HG03442 (cell line): ENCODE data around the gene MSL3B.
"Not testable (repeated sequence)": the region's sequence is repeated elsewhere in the genome, so short reads cannot be mapped to it uniquely, and the experiment has no call there.

Source experiments
- ATAC-seq: cut with Tn5 transposase; IDR thresholded peaks from one replicate; pipeline ENCODE4 v1.9.1; 2021; ENCODE audit warnings: mild to moderate bottlenecking, moderate library complexity; ENCODE audit not compliant: unreplicated experiment

Gene MSL3B

DNA sequence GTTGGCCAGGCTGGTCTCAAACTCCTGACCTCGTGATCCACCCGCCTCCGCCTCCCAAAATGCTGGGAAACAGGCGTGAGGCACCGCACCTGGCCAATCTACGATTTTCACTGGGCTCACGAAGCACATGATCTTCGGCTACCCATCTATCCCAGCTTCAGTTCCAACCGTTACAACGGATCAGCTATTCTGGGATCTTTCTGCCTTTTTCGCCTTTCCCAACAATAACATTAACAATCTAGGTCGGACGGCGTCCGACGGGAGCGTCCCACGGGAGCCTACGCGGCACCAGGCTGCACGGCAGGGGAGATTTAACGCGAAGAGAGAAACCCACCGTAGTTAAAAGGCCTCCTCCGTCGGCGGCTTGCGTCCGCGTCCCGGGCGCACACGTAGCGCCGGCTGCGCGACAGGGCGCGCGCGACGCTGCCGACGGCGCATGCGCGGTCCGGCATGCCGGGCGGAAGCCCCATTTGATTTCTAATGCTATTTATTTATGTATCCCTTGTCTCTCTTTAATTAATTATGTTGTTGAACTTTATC, at the start of gene MSL3B:
MSL3B (minus strand) TSS at position 394 of the 540 bp plus-strand sequence.
- peak; percentile 66 for ATAC-seq

DNA sequence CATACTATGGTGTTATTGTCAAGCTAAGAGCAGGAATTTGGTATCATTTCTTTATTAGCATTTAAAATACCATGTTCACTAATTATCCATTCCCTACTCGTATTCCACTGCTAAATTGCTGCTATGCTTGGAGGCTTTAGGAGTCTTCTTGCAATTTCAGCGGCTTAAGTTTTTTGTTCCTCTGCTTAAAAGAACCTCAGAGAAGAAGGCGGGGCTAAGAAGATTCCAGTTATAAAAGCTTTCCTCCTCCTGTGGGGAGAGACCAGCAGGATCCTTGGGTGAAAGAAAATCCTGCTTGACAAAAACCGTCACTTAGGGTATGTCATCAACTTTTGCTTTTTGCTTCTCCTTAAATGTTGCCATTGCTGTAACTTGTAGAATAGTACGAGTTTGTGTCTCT, 48.9 kb upstream of the MSL3B start, which contains the start of gene TRPM8:
TRPM8 (plus strand) TSS at position 258 of the 400 bp plus-strand sequence. CDS start 9,165 bp downstream, outside the sequence.
- no peak for ATAC-seq

DNA sequence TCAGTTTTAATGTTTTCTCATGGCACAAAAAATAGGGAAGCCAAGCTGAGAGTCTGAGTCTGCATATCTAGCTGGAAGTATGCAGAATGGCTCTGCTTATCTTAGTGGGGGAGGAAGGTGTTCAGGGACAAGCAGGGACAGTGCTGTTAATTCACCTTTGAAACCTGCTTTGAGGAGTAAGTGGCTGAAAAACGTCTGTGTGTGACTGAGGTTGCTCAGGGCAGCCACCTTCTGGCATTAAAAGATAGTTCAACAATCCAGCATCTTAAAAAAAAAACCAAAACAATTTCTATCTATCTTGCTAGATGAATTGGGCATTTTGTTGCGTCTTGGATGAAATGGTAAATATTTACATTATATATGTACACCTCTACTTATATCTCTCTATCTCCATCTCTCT, 46.9 kb upstream of the MSL3B start:
- ATAC-seq = no peak

DNA sequence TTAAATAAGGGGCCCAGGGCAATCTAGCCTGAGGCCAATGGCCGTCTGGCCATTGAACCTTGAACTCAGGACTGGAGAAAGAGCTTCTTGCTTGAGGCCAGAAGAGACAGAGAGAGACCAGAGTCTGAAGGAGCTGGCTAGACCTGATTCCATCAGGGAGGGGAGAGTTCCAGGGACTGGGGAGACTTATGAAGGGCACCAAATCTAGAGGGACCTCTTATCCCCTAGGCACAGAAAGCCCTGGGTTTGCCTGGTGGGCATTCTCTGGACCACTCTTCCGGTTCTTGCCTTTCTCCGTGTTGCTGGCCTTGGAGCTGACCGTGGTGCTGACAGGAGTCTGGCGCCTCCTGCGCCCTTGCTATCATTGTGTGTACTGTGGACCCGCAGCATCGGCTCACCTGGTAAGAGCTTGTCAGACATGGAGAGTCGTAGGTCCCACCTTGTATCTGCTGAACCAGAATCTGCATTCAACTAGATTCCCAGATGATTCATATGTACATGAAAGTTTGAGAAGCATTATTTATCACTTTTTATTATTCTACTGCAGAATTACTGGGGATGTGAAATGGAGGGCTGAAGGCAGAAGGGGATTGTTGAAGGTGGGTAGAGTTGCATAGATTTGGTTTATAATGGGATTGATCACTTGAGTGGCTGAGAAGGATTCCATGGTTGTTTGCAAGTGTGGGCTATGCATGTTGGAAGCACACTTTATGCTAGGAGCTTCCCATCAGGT, 44.7 kb upstream of the MSL3B start:
- no peak for ATAC-seq

GRCh38 chr2:233907627-233908026, 39.4 kb upstream of the MSL3B start:
- ATAC-seq = no peak

DNA sequence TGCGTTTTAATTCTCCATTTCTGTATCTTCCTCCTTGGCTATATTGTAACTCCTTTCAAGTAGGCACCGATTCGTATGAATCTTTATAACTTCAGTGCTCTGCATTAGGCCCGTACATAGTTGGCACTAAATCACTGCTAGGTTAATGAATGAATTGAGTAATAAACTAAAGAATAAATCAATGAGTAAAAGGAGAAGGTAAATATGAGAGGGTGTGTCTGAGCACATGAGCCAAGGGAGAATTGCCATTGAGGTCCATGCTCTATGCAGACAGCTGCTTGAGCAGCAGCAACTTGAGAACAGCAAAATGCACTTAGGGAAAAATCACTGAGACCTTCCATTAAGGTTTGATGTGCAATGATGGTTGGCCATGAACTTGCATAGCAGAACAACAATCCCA, 37.8 kb upstream of the MSL3B start:
- no peak for ATAC-seq

DNA sequence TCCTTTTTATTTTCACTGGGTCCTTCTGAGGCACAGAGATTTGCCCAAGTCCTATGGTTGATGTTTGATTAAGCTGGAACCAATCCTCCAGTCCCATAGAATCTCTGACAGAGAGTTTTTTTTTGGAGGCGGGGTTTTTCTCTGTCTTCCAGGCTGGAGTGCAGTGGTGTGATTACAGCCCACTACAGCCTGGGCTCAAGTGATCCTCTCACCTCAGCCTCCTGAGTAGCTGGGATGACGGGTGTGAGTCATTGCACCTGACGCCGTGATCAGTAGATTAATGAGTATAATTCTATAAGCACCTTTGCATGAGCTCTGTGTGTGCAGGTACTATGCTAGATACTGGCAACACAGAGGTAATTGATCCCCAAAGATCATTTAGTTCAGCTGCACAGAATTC, 33.7 kb upstream of the MSL3B start:
- no peak for ATAC-seq

DNA sequence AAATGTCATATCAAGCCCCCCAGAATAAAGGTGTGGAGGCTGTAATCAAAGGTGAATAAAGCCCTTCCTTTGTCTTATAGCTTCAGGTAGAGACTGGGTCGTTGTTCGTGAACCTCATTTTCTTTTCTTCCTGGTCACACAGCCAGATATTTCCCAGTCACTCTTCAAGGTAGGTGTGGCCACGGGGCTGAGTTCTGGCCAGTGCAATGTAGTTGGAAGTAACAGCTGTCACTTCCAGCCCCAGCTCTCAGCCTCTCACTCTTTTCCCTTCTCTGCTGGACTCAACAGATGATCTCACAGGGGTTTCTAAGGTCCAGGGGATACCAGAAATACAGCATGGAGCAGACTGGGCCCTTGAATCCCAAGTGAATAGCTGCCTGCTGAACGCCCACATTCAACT, 33.2 kb upstream of the MSL3B start:
- no peak for ATAC-seq

- not testable (repeated sequence) for ATAC-seq
Observed at GRCh38 chr2:233896253-233896652, 28.1 kb upstream of the MSL3B start.

- ATAC-seq = no peak
Observed at GRCh38 chr2:233892793-233893192, 24.6 kb upstream of the MSL3B start.

- ATAC-seq = no peak
Observed at GRCh38 chr2:233882353-233882752, 14.2 kb upstream of the MSL3B start.

GRCh38 chr2:233872125-233872524, 3.9 kb upstream of the MSL3B start:
- not testable (repeated sequence) for ATAC-seq

DNA sequence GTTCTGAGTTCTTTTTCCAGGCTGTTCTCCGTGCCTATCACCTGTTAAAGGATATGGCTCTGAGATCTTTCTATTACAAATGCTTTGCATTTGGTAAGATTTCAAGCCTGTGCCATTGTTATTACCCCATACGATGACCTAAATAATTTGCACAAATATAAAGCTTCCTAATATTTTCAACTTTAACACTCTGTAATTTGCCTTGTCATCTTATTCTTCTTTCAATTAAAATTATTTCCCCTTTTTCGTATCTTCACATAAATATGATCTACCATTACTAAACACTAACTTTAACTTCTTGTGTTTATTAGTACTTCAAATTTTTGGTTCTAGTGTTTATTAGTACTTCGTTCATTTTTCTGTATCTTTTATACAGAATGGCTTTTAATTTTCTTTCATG, 3.2 kb upstream of the MSL3B start:
- ATAC-seq = no peak

- ATAC-seq = no peak
Observed at GRCh38 chr2:233866479-233866878, 1.7 kb downstream of the MSL3B start.

DNA sequence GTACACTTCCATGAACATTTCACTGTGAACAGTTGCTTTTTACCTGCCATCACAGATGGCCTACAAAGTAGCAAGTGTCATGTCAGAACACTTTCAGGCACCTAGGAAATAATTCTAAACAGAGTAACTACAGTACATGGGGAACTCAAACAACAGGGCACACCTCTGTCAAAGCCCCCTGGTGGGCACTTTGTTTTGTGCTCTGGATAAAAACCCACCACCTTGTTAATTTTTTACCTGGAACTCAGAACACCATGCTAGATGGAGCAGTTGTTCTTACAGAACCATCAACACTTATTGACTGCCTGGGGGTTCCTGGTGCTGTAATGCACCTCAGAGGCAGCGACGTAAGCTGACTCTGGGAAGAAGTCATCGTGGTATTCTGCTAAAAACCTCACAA, 2.3 kb downstream of the MSL3B start:
- no peak for ATAC-seq

- no peak for ATAC-seq
Observed at GRCh38 chr2:233862261-233862768, 5.9 kb downstream of the MSL3B start.

DNA sequence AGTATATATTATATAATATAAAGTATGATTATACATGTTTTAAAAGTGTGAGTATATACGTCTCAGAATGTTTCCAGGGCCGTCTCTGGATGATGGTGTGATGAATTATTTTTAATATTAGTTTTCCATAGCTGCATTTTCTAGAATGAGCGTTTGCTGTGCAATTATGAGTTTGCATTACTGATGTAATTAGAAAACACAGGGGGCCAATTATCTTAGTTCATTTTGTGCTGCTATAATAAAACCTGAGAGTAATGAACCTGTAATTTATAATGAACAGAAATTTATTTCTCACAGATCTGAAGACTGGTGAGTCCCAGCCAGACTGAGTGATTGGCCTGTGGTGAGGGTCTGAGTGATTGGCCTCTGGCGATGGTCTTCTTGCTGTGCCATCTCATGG, 9.9 kb downstream of the MSL3B start:
- no peak for ATAC-seq

GRCh38 chr2:233857511-233858141, 10.6 kb downstream of the MSL3B start:
- no peak for ATAC-seq

- ATAC-seq = no peak
Observed at GRCh38 chr2:233856184-233856583, 12.0 kb downstream of the MSL3B start.

- no peak for ATAC-seq
Observed at GRCh38 chr2:233855345-233855744, 12.8 kb downstream of the MSL3B start.

DNA sequence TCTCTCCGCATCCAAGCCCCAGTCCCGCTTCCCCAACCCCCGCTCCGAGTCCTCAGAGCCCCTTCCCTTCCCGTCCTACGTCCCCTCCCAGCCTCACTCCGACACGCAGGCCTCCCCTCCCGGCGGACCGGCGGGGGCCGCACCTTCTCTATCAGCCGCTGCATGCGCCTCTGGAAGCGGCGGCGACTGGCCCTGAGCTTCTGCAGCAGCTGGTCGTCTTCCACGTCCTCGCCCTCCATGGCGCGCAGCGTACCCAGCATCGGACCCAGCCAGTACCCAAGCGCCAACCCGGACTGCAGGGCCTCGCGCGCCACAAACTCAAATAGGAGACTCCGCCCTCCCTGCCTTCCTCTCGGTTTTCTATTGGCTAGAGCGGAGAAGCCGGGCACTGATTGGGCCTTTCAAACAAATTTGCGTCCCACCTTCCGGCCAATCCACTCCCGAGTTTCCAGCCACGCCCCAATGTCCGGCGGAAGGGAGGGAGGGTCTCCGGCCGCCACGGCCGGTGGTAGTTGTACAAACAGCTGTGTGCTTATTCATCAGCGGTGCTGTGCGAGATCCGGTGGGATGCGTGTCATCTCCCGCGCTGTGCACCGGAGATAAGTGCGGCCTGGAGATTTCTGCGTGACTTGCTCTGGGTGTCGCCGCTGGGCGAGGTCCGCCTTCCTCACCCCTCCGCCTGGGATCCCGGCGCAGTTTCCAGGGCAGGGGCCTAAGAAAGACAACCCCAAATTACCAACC, 13.8 kb downstream of the MSL3B start, which contains the start of gene HJURP:
HJURP (minus strand) TSS at position 295 of the 741 bp plus-strand sequence; CDS start at position 260, 35 bp downstream.
- peak; percentile 93 for ATAC-seq
